Fibroblast of mammary gland (primary cell): ENCODE results near the gene IFT27.

Source experiments
- DNase-seq: peaks from one replicate; pipeline ENCODE4 v3.0.0-alpha.2; 2010; ENCODE audit warnings: low read depth
- H3K4me3 ChIP-seq: 2 replicates; pipeline ENCODE4 v1.5.1; 2011; ENCODE audit warnings: low read depth, mild to moderate bottlenecking, low read length, moderate library complexity; ENCODE audit not compliant: control insufficient read depth
- TF ChIP-seq, protein P1 (sequence below): conservative IDR thresholded peaks from 2 replicates; pipeline ENCODE4 v1.5.1; 2011; ENCODE audit warnings: low read depth, low read length, inconsistent platforms; ENCODE audit not compliant: control insufficient read depth, insufficient read depth

IFT27 gene

DNA sequence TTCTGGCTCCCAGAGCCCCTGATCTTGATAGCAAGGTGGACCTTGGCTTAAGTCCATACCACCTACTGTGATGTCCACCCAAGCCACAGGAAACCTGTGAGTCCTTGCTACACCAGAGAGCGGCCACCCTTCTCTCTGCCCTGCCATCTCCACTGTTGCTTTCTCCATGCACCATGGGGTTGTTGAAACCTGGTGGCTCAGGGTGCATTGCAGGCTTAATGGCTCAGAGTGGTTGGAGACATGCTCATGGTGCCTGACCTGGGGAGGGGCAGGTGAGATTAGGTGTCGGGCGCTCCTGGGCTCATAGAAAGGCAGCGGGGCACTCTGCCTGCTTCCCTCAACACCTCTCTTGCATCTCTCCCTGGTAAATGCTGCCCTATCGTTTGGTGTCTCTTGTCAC, 47.4 kb downstream of the IFT27 start:
- DNase-seq, result no peak
- TF ChIP-seq, protein P1, sequence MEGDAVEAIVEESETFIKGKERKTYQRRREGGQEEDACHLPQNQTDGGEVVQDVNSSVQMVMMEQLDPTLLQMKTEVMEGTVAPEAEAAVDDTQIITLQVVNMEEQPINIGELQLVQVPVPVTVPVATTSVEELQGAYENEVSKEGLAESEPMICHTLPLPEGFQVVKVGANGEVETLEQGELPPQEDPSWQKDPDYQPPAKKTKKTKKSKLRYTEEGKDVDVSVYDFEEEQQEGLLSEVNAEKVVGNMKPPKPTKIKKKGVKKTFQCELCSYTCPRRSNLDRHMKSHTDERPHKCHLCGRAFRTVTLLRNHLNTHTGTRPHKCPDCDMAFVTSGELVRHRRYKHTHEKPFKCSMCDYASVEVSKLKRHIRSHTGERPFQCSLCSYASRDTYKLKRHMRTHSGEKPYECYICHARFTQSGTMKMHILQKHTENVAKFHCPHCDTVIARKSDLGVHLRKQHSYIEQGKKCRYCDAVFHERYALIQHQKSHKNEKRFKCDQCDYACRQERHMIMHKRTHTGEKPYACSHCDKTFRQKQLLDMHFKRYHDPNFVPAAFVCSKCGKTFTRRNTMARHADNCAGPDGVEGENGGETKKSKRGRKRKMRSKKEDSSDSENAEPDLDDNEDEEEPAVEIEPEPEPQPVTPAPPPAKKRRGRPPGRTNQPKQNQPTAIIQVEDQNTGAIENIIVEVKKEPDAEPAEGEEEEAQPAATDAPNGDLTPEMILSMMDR, result no peak
- no peak overlapping the region for H3K4me3 ChIP-seq

DNA sequence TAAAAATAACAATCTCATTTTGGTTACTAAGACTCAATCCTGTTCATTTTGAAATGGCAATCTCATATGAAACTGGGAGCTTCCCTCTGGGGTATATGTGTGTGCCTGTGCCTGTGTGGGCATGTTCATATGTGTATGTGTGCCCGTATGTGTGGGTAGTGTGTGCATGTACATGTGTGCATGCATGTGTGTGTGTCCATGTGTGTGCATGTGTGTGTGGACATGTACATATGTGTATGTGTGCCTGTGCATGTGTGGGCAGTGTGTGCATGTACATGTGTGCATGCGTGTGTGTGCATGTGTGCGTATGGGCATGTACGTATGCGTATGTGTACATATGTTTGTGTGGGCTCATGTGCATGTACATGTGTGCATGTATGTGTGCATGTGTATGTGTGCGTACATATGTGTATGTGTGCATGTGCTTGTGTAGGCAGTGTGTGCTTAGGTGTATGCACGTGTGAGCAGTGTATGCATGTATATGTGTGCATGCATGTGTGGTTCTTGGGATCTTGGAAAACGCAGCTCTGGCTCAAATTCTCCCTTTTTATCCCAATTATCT, 47.9 kb downstream of the IFT27 start:
- TF ChIP-seq, protein P1, result no peak
- no peak overlapping the region for H3K4me3 ChIP-seq
- no peak for DNase-seq

DNA sequence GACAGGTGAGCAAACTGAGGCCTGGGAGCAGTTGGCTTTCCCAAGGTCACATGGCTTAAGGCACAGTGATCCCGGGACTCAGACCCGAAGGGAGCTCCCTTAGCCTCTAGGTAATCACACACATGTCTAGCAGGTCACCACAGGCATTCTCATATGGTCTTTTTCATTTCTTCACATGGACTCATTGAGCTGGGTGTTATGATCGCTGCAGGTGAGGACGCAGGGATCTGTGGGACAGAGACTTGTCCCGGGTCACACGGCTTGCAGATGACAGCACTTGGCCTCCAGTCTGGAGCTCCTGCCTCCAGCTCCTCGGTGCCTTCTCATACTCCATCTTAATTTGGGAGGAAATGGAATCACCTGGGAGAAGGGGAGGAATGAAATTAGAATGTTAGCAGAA, 48.8 kb downstream of the IFT27 start:
- TF ChIP-seq, protein P1, result no peak
- H3K4me3 ChIP-seq, result no peak overlapping the region
- no peak for DNase-seq

DNA sequence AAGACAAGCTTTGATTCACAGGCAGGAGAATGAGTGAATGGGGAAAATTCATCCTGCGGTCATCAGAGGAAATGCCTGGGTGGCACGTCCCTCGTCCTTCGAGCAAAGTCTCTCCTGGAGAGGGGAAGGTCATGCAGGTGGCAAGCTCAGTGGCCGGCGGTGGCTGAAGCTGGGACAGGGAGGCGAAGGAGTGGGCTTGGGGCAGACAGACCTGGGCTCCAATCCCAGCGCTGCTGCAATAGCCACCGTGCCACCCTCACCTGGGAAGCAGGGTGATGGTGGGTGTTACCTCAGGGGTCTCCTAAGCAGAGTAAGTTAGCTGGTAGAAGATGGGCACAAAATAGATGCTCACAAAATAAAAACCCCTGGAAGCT, 49.9 kb downstream of the IFT27 start:
- TF ChIP-seq, protein P1, result no peak
- DNase-seq, result no peak
- no peak overlapping the region for H3K4me3 ChIP-seq

DNA sequence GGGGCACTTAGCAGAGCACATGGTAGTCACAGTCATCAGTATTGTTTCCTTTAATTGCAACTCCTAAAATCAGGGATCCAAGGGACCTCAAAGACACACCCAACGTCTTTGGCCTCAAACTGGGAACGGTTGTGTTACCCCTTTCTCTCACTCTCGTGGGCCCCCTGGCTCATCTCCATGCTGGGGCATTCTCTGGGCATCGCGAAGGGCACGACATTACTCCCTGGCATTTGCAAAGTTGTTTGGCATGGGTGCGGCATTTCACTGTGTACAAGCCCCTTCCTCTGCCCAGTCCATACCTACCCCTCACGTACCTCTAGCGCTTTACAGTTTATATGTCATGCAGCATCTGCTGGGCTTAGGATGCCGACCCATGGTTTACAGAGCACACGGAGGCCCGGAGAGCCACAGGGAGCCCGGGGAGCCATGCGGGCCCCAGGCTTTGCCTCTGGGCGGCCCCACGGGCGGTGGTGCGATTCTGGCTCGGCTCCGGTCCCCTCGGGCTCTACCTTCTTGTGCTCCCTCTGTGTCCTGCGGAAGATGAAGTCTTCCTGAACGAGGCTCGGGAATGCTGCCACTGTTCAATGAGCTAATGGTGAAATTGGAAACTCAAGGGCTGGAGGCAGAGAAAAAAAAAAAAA, 50.4 kb downstream of the IFT27 start:
- TF ChIP-seq, protein P1, result no peak
- no peak overlapping the region for H3K4me3 ChIP-seq
- DNase-seq, result no peak

DNA sequence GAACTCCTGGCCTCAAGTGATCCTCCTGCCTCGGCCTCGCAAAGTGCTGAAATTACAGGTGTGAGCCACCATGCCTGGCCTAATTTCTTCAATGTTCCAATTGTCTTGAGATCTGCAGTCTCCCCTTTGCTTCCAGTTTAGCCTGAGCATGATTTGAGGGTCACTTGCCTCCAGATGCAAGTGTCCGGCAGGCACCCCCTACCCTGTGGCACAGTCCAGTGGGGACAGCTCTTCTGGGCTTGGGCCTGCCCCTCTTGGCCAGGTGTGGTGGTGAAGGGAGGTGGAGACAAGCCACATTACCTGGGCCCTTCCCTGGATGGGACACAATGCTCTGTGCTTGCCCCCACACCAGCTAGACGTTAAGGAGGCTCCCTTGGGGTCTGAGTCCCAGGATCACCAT, 51.1 kb downstream of the IFT27 start:
- no peak for DNase-seq
- TF ChIP-seq, protein P1, result no peak
- no peak overlapping the region for H3K4me3 ChIP-seq
